Body of pancreas (tissue), 4 donors: ENCODE measurements around the gene ATXN1.

Experiments used
- CTCF ChIP-seq, 7 experiments: fragments of 450-650 bp in 4 of 7; fragments of 200-600 bp in 3 of 7; sonication (generic) in 3 of 7; IDR thresholded peaks; one replicate each; pipeline ENCODE4 v1.5.1; 2016 to 2019; ENCODE audit warnings: antibody characterized with exemption in 7 of 7
- POLR2A ChIP-seq, 3 donors: fragments of 450-650 bp; IDR thresholded peaks; one replicate each; pipeline ENCODE4 v1.6.1; 2016; ENCODE audit warnings: antibody characterized with exemption in 3 of 3, mild to moderate bottlenecking in 2 of 3

GRCh38 chr6:16388488-16388887 is 372.8 kb downstream of the ATXN1 start:
- TF ChIP-seq CTCF (IDR thresholded peaks at IDR 0.05) (no peak), POLR2A (IDR thresholded peaks at IDR 0.05) (no peak)
